ENCODE results near the gene TSPAN16. TPM values are rescaled to one million over a fixed set of nuclear protein-coding genes. Genes with fewer than 3 reads are reported as not detected.
"Not testable (repeated sequence)": the region's sequence is repeated elsewhere in the genome, so short reads cannot be mapped to it uniquely, and the experiment has no call there.

Gene TSPAN16
- total RNA-seq, 2 donors from 2014 or later: not detected

GRCh38 chr19:11324748-11325389 is 28.9 kb downstream of the TSPAN16 start:
- no peak overlapping the region for H3K4me3 ChIP-seq
- TF ChIP-seq CTCF (IDR thresholded peaks at IDR 0.05): no peak
- DNase-seq (ENCODE audit: low spot score) (no peak), ATAC-seq (ENCODE audit: insufficient number of reproducible peaks, low FRiP score, low read depth) (no peak)
- H3K9me3 ChIP-seq: no peaks in the 10 kb centered on the region
- H3K27ac ChIP-seq: peak overlapping the region; percentile 34 to 87
- no peaks in the 10 kb centered on the region for H3K27me3 ChIP-seq (replicated peaks; ENCODE audit: insufficient read depth)
- peaks cover 21% of the 10 kb centered on the region for H3K36me3 ChIP-seq
- H3K4me1 ChIP-seq (ENCODE audit: control insufficient read depth in 1 of 2, low read depth in 2 of 2): peaks cover 10 to 14% of the 10 kb centered on the region in 2 donors

- peaks cover 23% of the 10 kb centered on the region for H3K36me3 ChIP-seq
- no peak overlapping the region for H3K4me3 ChIP-seq
- no peak for ATAC-seq (ENCODE audit: insufficient number of reproducible peaks, low FRiP score, low read depth)
- no peak for TF ChIP-seq CTCF (IDR thresholded peaks at IDR 0.05)
- peaks cover 10 to 14% of the 10 kb centered on the region in 2 donors for H3K4me1 ChIP-seq (ENCODE audit: control insufficient read depth in 1 of 2, low read depth in 2 of 2)
- H3K27me3 ChIP-seq (replicated peaks; ENCODE audit: insufficient read depth): no peaks in the 10 kb centered on the region
- no peaks in the 10 kb centered on the region for H3K9me3 ChIP-seq
- no peak for DNase-seq (ENCODE audit: low spot score)
- H3K27ac ChIP-seq: no peak overlapping the region
Observed at GRCh38 chr19:11325544-11325943, 29.6 kb downstream of the TSPAN16 start.

- peaks cover 48% of the 10 kb centered on the region for H3K36me3 ChIP-seq
Observed at GRCh38 chr19:11330127-11330526, 34.2 kb downstream of the TSPAN16 start.

GRCh38 chr19:11331502-11331901 is 35.5 kb downstream of the TSPAN16 start:
- ATAC-seq (ENCODE audit: insufficient number of reproducible peaks, low FRiP score, low read depth) (no peak), DNase-seq (ENCODE audit: low spot score) (no peak)
- Histone ChIP-seq H3K27ac (no peak overlapping the region), H3K4me3 (no peak overlapping the region), H3K27me3 (replicated peaks; ENCODE audit: insufficient read depth) (no peaks in the 10 kb centered on the region), H3K9me3 (no peaks in the 10 kb centered on the region), H3K36me3 (peaks cover 56% of the 10 kb centered on the region), H3K4me1 (ENCODE audit: control insufficient read depth in 1 of 2, low read depth in 2 of 2) (no peaks in the 10 kb centered on the region)
- TF ChIP-seq CTCF (IDR thresholded peaks at IDR 0.05): no peak

More at GRCh38 chr19:11330127-11330526, 34.2 kb downstream of the TSPAN16 start:
- Histone ChIP-seq H3K27ac (no peak overlapping the region), H3K27me3 (replicated peaks; ENCODE audit: insufficient read depth) (no peaks in the 10 kb centered on the region), H3K4me1 (ENCODE audit: control insufficient read depth in 1 of 2, low read depth in 2 of 2) (no peaks in the 10 kb centered on the region), H3K9me3 (no peaks in the 10 kb centered on the region), H3K4me3 (no peak overlapping the region)
- ATAC-seq (ENCODE audit: insufficient number of reproducible peaks, low FRiP score, low read depth): no peak
- DNase-seq (ENCODE audit: low spot score): no peak
- TF ChIP-seq CTCF (IDR thresholded peaks at IDR 0.05): no peak

GRCh38 chr19:11332822-11333221 is 36.9 kb downstream of the TSPAN16 start:
- no peak overlapping the region for H3K27ac ChIP-seq
- H3K4me1 ChIP-seq (ENCODE audit: control insufficient read depth in 1 of 2, low read depth in 2 of 2): peaks cover 0 to 2% of the 10 kb centered on the region in 2 donors
- H3K9me3 ChIP-seq: no peaks in the 10 kb centered on the region
- no peaks in the 10 kb centered on the region for H3K27me3 ChIP-seq (replicated peaks; ENCODE audit: insufficient read depth)
- no peak for TF ChIP-seq CTCF (IDR thresholded peaks at IDR 0.05)
- ATAC-seq (ENCODE audit: insufficient number of reproducible peaks, low FRiP score, low read depth) (no peak), DNase-seq (ENCODE audit: low spot score) (no peak)
- no peak overlapping the region for H3K4me3 ChIP-seq
- H3K36me3 ChIP-seq: peaks cover 46% of the 10 kb centered on the region

- not testable (repeated sequence) for DNase-seq (ENCODE audit: low spot score); H3K27me3 ChIP-seq (replicated peaks; ENCODE audit: insufficient read depth); H3K9me3 ChIP-seq; H3K27ac ChIP-seq; ATAC-seq (ENCODE audit: insufficient number of reproducible peaks, low FRiP score, low read depth); H3K4me3 ChIP-seq
- Histone ChIP-seq H3K4me1 (ENCODE audit: control insufficient read depth in 1 of 2, low read depth in 2 of 2) (peaks cover 0 to 13% of the 10 kb centered on the region in 2 donors), H3K36me3 (peaks cover 46% of the 10 kb centered on the region)
Observed at GRCh38 chr19:11333838-11334237, 37.9 kb downstream of the TSPAN16 start.

All from thoracic aorta (tissue), 2 donors.